HepG2 (cell line): ENCODE data around the gene ZC3H7B. TPM values are rescaled to one million over a fixed set of nuclear protein-coding genes. Genes with fewer than 3 reads are reported as not detected.

Source experiments
- ADNP ChIP-seq: sonication (generic); formaldehyde crosslinking; IDR thresholded peaks from 2 replicates; pipeline ENCODE4 v1.4.0; 2020; ENCODE audit warnings: missing genetic modification reagents
- ATF7-NPFF ChIP-seq: sonication (generic); formaldehyde crosslinking; IDR thresholded peaks from 2 replicates; pipeline ENCODE4 v1.8.1; 2023; ENCODE audit warnings: mild to moderate bottlenecking, low read depth, missing genetic modification reagents, moderate library complexity
- FOXC1 ChIP-seq: sonication (generic); formaldehyde crosslinking; IDR thresholded peaks from 2 replicates; pipeline ENCODE4 v1.8.0; 2022; ENCODE audit warnings: mild to moderate bottlenecking, missing genetic modification reagents, borderline replicate concordance
- GABPB1 ChIP-seq: IDR thresholded peaks from 2 replicates; pipeline ENCODE4 v1.6.1; 2016; ENCODE audit warnings: mild to moderate bottlenecking, missing genetic modification reagents, moderate library complexity, missing compliant biosample characterization
- HMGXB3 ChIP-seq: sonication (generic); formaldehyde crosslinking; IDR thresholded peaks from 2 replicates; pipeline ENCODE4 v1.4.0; 2020; ENCODE audit warnings: missing genetic modification reagents, borderline replicate concordance
- HOXA3 ChIP-seq: sonication (generic); formaldehyde crosslinking; IDR thresholded peaks from 2 replicates; pipeline ENCODE4 v1.5.0; 2020; ENCODE audit warnings: missing genetic modification reagents
- MAZ ChIP-seq, 2 experiments: sonication (generic) in 1 of 2; formaldehyde crosslinking in 1 of 2; IDR thresholded peaks; 2 replicates each; pipeline versions ENCODE4 v1.5.0 to v1.6.1; 2012 to 2020; ENCODE audit warnings: low read depth in 2 of 2, mild to moderate bottlenecking in 2 of 2, borderline replicate concordance in 1 of 2, improper control_type of control experiment in 1 of 2, low read length in 1 of 2, missing genetic modification reagents in 1 of 2, moderate library complexity in 1 of 2
- NRL ChIP-seq: sonication (generic); formaldehyde crosslinking; IDR thresholded peaks from 2 replicates; pipeline ENCODE4 v1.5.0; 2020; ENCODE audit warnings: missing genetic modification reagents, mild to moderate bottlenecking, moderate library complexity, borderline replicate concordance
- RAD21 ChIP-seq: fragments of 450-650 bp; formaldehyde crosslinking; IDR thresholded peaks from 2 replicates; pipeline ENCODE4 v1.5.0; 2020; ENCODE audit warnings: mild to moderate bottlenecking
- RCOR2 ChIP-seq: IDR thresholded peaks from 2 replicates; pipeline ENCODE4 v1.6.1; 2016; ENCODE audit warnings: missing biosample characterization, missing genetic modification reagents
- SP1 ChIP-seq, 2 experiments: fragments of 450-650 bp in 1 of 2; sonication (generic) in 1 of 2; formaldehyde crosslinking in 1 of 2; IDR thresholded peaks; 2 replicates each; pipeline versions ENCODE4 v1.4.0 to v1.6.1; 2016 to 2020; ENCODE audit warnings: missing genetic modification reagents in 1 of 2
- TGIF2 ChIP-seq: IDR thresholded peaks from 2 replicates; pipeline ENCODE4 v1.6.1; 2016; ENCODE audit warnings: control low read depth, missing compliant biosample characterization
- TSC22D2 ChIP-seq: sonication (generic); formaldehyde crosslinking; IDR thresholded peaks from 2 replicates; pipeline ENCODE4 v1.5.1; 2020; ENCODE audit warnings: missing genetic modification reagents, mild to moderate bottlenecking, borderline replicate concordance
- ZNF253 ChIP-seq: sonication (generic); formaldehyde crosslinking; IDR thresholded peaks from 2 replicates; pipeline ENCODE4 v1.8.0; 2022; ENCODE audit warnings: mild to moderate bottlenecking, missing genetic modification reagents, borderline replicate concordance
- ZNF749 ChIP-seq: sonication (generic); formaldehyde crosslinking; IDR thresholded peaks from 2 replicates; pipeline ENCODE4 v1.8.0; 2022; ENCODE audit warnings: mild to moderate bottlenecking, missing genetic modification reagents, moderate library complexity, borderline replicate concordance
- polyA plus RNA-seq, 8 experiments: library from polyadenylated mRNA; depleted of rRNA in 3 of 8; stranded (reverse) in 7 of 8; unstranded in 1 of 8; fragments of >200 nt; fragmentation: Illumina TruSeq in 4 of 8; extraction: Trizol in 4 of 8; gene quantifications; 2 replicates each; pipeline versions ENCODE4 v1.2.1 to v1.2.3, GENCODE V29; 2011 to 2016; ENCODE audit warnings: low read depth in 4 of 8, missing spikeins in 1 of 8, mixed read lengths in 1 of 8; ENCODE audit not compliant: insufficient read depth in 1 of 8
- total RNA-seq, 5 experiments: library from RNA; depleted of rRNA; stranded (reverse); fragments of >200 nt; fragmentation: Illumina TruSeq; extraction: Trizol; gene quantifications; 2 replicates each; pipeline ENCODE4 v1.2.3, GENCODE V29; 2016; ENCODE audit warnings: low read depth in 1 of 5
- TF ChIP-seq, protein P1 (sequence below): IDR thresholded peaks from 2 replicates; pipeline ENCODE4 v1.6.1; 2016; ENCODE audit warnings: missing compliant biosample characterization, missing genetic modification reagents, borderline replicate concordance
- TF ChIP-seq, protein P2 (sequence below), 2 experiments: sonication (generic) in 1 of 2; formaldehyde crosslinking in 1 of 2; IDR thresholded peaks; 2 replicates each; pipeline versions ENCODE4 v1.4.0 to v1.6.1; 2018 to 2020; ENCODE audit warnings: missing genetic modification reagents in 2 of 2, borderline replicate concordance in 1 of 2, low read depth in 1 of 2, mild to moderate bottlenecking in 1 of 2, missing biosample characterization in 1 of 2
- TF ChIP-seq, protein P3 (sequence below): IDR thresholded peaks from 2 replicates; pipeline ENCODE4 v1.6.1; 2016; ENCODE audit warnings: low read depth, borderline replicate concordance

Gene ZC3H7B
- total and polyA plus RNA-seq, 2 of the 13 experiments (the other 11 are each of a cell fraction or from before 2014, with no cell fraction given), result 26.4 to 37.2 TPM

- TF ChIP-seq HMGXB3, result peak; percentile 68; the same call in 1 of the 2 replicates
- no peak for TF ChIP-seq FOXC1 (CRISPR knock-in tag)
- TF ChIP-seq ATF7-NPFF (CRISPR knock-in tag), result peak; percentile 7; the same call in 1 of the 2 replicates
- TF ChIP-seq RCOR2 (CRISPR knock-in tag), result peak; percentile 38; the same call in 1 of the 2 replicates
- 0 out of 2 replicates have a peak, but pooled peaks have one; percentile 67 for TF ChIP-seq TSC22D2 (CRISPR knock-in tag)
- TF ChIP-seq NRL (CRISPR knock-in tag), result 0 out of 2 replicates have a peak, but pooled peaks have one; percentile 20
- no peak for TF ChIP-seq ADNP (CRISPR knock-in tag)
- TF ChIP-seq, protein P1, sequence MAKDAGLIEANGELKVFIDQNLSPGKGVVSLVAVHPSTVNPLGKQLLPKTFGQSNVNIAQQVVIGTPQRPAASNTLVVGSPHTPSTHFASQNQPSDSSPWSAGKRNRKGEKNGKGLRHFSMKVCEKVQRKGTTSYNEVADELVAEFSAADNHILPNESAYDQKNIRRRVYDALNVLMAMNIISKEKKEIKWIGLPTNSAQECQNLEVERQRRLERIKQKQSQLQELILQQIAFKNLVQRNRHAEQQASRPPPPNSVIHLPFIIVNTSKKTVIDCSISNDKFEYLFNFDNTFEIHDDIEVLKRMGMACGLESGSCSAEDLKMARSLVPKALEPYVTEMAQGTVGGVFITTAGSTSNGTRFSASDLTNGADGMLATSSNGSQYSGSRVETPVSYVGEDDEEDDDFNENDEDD (CRISPR knock-in tag), result peak; percentile 45; the same call in 1 of the 2 replicates
- TF ChIP-seq SP1 (IDR thresholded peaks at IDR 0.05), result no peak
- TF ChIP-seq SP1 (CRISPR knock-in tag; IDR thresholded peaks at IDR 0.05), result peak; percentile 50; the same call in 1 of the 2 replicates
- peak; percentile 84 for TF ChIP-seq TGIF2 (CRISPR knock-in tag)
- peak; percentile 42; the same call in 1 of the 2 replicates for TF ChIP-seq ZNF749
- peak; percentile 73 for TF ChIP-seq GABPB1
- no peak for TF ChIP-seq ZNF253 (CRISPR knock-in tag)
- TF ChIP-seq, protein P2, sequence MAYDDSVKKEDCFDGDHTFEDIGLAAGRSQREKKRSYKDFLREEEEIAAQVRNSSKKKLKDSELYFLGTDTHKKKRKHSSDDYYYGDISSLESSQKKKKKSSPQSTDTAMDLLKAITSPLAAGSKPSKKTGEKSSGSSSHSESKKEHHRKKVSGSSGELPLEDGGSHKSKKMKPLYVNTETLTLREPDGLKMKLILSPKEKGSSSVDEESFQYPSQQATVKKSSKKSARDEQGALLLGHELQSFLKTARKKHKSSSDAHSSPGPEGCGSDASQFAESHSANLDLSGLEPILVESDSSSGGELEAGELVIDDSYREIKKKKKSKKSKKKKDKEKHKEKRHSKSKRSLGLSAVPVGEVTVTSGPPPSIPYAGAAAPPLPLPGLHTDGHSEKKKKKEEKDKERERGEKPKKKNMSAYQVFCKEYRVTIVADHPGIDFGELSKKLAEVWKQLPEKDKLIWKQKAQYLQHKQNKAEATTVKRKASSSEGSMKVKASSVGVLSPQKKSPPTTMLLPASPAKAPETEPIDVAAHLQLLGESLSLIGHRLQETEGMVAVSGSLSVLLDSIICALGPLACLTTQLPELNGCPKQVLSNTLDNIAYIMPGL (CRISPR knock-in tag; IDR thresholded peaks at IDR 0.05; ENCODE audit: borderline replicate concordance in 1 of 2, low read depth in 1 of 2), result peak; percentile 83 to 96; a peak in 3 of 4 replicates
- TF ChIP-seq HOXA3, result peak; percentile 70; the same call in 1 of the 2 replicates
- TF ChIP-seq, protein P3, sequence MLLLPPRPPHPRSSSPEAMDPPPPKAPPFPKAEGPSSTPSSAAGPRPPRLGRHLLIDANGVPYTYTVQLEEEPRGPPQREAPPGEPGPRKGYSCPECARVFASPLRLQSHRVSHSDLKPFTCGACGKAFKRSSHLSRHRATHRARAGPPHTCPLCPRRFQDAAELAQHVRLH, result peak; percentile 40; the same call in 1 of the 2 replicates
- TF ChIP-seq RAD21 (CRISPR knock-in tag), result peak; percentile 71
- no peak for TF ChIP-seq MAZ (IDR thresholded peaks at IDR 0.05; ENCODE audit: borderline replicate concordance, low read depth, low read length)
- peak; percentile 74; the same call in 1 of the 2 replicates for TF ChIP-seq MAZ (CRISPR knock-in tag; IDR thresholded peaks at IDR 0.05; ENCODE audit: low read depth)
Observed at GRCh38 chr22:41301085-41302020, at the start of gene ZC3H7B (continued).
